SK-N-SH (cell line): Measurements from ENCODE around the gene CEP89.

Source experiments
- ELF1 ChIP-seq: IDR thresholded peaks from 2 replicates; pipeline ENCODE4 v1.4.0; 2012
- EP300 ChIP-seq, 2 experiments: IDR thresholded peaks; 2 replicates each; pipeline versions ENCODE4 v1.4.0 to v1.6.1; 2012; ENCODE audit warnings: borderline replicate concordance in 1 of 2, low read depth in 1 of 2, low read length in 1 of 2
- NRF1 ChIP-seq: IDR thresholded peaks from 2 replicates; pipeline ENCODE4 v1.6.1; 2012; ENCODE audit warnings: low read depth, mild to moderate bottlenecking, low read length
- SMC3 ChIP-seq: IDR thresholded peaks from 2 replicates; pipeline ENCODE4 v1.6.1; 2012; ENCODE audit warnings: low read depth, low read length, improper control_type of control experiment
- TF ChIP-seq, protein P1 (sequence below): fragments of 200-600 bp; sonication (generic); IDR thresholded peaks from 2 replicates; pipeline ENCODE4 v1.6.1; 2017; ENCODE audit warnings: antibody characterized with exemption, mild to moderate bottlenecking, moderate library complexity
- TF ChIP-seq, protein P2 (sequence below): IDR thresholded peaks from 2 replicates; pipeline ENCODE4 v1.6.1; 2012; ENCODE audit warnings: mild to moderate bottlenecking, low read depth, low read length, moderate library complexity

DNA sequence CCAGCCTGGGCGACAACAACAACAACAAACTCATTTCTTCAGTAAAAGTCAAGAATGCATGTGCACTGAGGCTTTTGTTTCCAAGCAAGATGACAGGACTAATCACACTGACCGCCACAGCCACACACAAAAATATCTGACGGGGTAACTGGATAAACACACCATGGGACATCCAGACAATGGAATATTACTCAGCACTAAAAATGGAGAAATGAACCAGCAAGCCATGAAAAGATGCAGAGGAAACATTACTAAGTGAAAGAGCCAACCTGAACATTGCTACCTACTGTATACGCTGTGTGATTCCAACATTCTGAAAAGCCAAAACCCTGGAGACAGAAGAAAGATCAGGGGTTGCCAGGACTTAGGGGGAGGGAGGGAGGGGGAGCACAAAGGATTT, 37.0 kb upstream of the CEP89 start:
- TF ChIP-seq SMC3 = no peak
- TF ChIP-seq, protein P1, sequence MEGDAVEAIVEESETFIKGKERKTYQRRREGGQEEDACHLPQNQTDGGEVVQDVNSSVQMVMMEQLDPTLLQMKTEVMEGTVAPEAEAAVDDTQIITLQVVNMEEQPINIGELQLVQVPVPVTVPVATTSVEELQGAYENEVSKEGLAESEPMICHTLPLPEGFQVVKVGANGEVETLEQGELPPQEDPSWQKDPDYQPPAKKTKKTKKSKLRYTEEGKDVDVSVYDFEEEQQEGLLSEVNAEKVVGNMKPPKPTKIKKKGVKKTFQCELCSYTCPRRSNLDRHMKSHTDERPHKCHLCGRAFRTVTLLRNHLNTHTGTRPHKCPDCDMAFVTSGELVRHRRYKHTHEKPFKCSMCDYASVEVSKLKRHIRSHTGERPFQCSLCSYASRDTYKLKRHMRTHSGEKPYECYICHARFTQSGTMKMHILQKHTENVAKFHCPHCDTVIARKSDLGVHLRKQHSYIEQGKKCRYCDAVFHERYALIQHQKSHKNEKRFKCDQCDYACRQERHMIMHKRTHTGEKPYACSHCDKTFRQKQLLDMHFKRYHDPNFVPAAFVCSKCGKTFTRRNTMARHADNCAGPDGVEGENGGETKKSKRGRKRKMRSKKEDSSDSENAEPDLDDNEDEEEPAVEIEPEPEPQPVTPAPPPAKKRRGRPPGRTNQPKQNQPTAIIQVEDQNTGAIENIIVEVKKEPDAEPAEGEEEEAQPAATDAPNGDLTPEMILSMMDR = no peak
- no peak for TF ChIP-seq NRF1
- TF ChIP-seq, protein P2, sequence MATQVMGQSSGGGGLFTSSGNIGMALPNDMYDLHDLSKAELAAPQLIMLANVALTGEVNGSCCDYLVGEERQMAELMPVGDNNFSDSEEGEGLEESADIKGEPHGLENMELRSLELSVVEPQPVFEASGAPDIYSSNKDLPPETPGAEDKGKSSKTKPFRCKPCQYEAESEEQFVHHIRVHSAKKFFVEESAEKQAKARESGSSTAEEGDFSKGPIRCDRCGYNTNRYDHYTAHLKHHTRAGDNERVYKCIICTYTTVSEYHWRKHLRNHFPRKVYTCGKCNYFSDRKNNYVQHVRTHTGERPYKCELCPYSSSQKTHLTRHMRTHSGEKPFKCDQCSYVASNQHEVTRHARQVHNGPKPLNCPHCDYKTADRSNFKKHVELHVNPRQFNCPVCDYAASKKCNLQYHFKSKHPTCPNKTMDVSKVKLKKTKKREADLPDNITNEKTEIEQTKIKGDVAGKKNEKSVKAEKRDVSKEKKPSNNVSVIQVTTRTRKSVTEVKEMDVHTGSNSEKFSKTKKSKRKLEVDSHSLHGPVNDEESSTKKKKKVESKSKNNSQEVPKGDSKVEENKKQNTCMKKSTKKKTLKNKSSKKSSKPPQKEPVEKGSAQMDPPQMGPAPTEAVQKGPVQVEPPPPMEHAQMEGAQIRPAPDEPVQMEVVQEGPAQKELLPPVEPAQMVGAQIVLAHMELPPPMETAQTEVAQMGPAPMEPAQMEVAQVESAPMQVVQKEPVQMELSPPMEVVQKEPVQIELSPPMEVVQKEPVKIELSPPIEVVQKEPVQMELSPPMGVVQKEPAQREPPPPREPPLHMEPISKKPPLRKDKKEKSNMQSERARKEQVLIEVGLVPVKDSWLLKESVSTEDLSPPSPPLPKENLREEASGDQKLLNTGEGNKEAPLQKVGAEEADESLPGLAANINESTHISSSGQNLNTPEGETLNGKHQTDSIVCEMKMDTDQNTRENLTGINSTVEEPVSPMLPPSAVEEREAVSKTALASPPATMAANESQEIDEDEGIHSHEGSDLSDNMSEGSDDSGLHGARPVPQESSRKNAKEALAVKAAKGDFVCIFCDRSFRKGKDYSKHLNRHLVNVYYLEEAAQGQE = no peak
- TF ChIP-seq EP300 (IDR thresholded peaks at IDR 0.05; ENCODE audit: borderline replicate concordance in 1 of 2, low read depth in 1 of 2, low read length in 1 of 2) = no peak
- TF ChIP-seq ELF1 = no peak
